RWPE1 (cell line): ENCODE measurements around the gene FRMPD1.

Source experiments
- CTCF ChIA-PET: fragments of 350-600 bp; sonication (Branson Sonifier 250); formaldehyde crosslinking; extraction: SDS; loops from one replicate; lab custom pipeline; 2021; lab: Yijun Ruan, JAX
- POLR2A ChIA-PET: fragments of 400-600 bp; formaldehyde crosslinking; extraction: SDS; loops from one replicate; lab custom pipeline; 2020; ENCODE audit warnings: antibody characterized with exemption; ENCODE audit not compliant: low non-redundant PET; lab: Yijun Ruan, JAX
- DNase-seq: peaks from one replicate; pipeline ENCODE4 v3.0.0; 2012; ENCODE audit warnings: low spot score
- H3K27ac ChIP-seq: fragments of 450-650 bp; 2 replicates; pipeline ENCODE4 v1.5.1; 2017
- TF ChIP-seq, protein P1 (sequence below): fragments of 450-650 bp; conservative IDR thresholded peaks from 2 replicates; pipeline ENCODE4 v1.5.1; 2017; ENCODE audit warnings: low read depth, mild to moderate bottlenecking

The FRMPD1 gene

DNA sequence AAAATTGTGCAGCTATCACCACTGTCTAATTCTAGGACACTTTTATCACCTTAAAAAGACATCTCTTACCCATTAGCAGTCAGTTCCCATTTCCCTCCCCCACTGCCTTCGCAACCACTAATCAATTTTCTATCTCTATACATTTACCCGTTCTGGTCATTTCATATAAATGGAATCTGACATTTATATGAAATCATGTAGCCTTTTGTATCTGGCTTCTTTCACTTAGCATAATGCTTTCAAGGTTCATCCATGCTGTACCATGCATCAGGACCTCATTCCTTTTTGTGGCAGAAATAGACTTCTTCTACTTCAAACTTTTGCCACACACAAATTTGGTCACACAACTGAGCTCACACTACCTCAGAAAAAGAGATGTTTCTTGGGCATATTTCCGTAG lies 32.2 kb downstream of the FRMPD1 start:
- CTCF ChIA-PET = no interaction called here
- TF ChIP-seq, protein P1, sequence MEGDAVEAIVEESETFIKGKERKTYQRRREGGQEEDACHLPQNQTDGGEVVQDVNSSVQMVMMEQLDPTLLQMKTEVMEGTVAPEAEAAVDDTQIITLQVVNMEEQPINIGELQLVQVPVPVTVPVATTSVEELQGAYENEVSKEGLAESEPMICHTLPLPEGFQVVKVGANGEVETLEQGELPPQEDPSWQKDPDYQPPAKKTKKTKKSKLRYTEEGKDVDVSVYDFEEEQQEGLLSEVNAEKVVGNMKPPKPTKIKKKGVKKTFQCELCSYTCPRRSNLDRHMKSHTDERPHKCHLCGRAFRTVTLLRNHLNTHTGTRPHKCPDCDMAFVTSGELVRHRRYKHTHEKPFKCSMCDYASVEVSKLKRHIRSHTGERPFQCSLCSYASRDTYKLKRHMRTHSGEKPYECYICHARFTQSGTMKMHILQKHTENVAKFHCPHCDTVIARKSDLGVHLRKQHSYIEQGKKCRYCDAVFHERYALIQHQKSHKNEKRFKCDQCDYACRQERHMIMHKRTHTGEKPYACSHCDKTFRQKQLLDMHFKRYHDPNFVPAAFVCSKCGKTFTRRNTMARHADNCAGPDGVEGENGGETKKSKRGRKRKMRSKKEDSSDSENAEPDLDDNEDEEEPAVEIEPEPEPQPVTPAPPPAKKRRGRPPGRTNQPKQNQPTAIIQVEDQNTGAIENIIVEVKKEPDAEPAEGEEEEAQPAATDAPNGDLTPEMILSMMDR = no peak
- DNase-seq = no peak
- POLR2A ChIA-PET = no interaction called here
- no peak overlapping the region for H3K27ac ChIP-seq

DNA sequence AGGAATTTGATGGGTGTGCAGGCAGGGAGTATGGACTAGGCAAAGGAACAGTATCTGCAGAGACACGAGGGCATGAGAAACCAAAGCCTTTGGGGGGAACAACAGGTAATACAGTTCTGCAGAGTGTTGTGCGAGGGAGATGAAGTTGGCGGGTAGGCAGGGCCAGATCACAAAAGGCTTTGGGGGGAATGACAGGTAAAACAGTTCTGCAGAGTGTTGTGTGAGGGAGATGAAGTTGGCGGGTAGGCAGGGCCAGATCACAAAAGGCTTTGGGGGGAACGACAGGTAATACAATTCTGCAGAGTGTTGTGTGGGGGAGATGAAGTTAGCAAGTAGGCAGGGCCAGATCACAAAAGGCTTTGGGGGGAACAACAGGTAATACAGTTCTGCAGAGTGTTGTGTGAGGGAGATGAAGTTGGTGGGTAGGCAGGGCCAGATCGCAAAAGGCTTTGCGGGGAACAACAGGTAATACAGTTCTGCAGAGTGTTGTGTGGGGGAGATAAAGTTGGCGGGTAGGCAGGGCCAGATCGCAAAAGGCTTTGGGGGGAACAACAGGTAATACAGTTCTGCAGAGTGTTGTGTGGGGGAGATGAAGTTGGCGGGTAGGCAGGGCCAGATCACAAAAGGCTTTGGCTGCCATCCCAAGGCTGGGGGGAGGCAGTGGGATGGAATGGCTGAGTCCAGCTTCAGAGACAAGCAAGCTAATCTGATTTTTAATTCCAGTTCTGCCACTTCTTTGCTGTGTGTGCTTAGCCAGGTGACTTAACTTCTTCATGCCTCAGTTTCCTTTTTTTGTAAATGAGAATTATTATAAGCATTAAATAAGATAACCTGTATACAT lies 33.0 kb downstream of the FRMPD1 start:
- ChIA-PET POLR2A (no interaction called here), CTCF (no interaction called here)
- no peak for DNase-seq
- TF ChIP-seq, protein P1 = no peak
- no peak overlapping the region for H3K27ac ChIP-seq

DNA sequence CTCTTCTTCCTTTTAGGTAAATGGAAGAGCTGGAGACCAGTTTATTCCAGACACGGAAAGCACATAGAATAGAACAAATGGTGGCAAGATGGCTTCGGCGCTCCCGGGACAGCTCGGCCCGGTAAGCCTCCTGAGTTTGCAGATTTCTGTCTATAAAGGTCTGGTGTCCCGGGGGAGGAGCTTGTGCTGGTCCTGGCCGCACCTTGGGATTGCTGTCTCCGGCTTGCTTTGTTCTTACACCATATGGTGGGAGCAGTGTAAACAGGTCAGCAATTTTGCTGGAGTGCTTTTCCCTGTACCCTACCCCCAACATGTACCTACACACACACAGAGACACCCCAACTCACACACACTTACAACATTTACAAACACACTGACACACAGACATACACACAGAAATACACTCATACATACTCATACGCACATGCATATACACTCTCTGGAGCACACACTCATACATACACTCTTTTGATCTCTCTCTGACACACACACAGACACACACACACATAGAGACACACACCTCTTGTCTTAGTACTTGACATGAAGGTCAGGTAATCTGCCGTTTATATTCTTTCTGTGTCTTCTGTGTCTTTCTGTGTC lies 42.0 kb downstream of the FRMPD1 start:
- no peak overlapping the region for H3K27ac ChIP-seq
- ChIA-PET CTCF (interaction anchor here (0.6 kb wide), 1 partner anchor 961 kb away, joined by 4 read pairs; no protein-coding TSS in a partner anchor), POLR2A (no interaction called here)
- TF ChIP-seq, protein P1 = no peak
- no peak for DNase-seq

DNA sequence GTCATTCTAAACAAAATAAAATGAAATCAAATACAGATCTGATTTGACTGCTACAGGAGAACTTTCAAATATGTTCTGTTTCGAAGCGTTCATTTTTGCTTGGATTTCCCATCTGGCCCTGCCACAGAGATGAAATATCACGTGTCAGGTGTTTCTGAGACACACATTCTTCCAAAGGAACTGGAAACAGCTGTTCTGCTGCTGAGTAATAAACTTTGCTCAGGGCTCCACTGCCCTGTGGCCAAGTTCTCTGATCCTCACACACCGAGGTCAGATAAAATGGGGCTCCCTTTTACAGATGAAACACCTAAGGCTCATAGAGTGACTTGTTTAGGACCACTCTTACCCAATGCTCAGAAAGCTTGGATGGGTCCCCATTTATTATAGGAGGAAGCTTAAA lies 42.5 kb downstream of the FRMPD1 start:
- DNase-seq = no peak

DNA sequence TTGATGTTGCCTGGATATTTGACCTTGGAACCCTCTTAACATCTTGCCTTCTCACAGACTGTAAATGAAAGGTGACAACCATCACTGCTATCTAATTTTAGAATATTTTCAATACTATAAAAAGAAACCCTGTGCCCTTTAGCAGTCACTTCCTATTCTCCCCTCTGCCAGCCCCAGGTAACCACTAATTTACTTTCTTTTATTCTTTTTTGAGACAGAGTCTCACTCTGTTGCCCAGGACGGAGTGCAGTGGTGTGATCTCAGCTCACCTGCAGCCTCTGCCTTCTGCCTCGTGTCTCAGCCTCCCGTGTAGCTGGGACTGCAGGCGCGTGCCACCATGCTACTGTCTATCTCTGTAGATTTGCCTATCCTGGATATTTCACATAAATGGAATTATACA lies 43.6 kb downstream of the FRMPD1 start:
- ChIA-PET POLR2A (no interaction called here), CTCF (no interaction called here)
- TF ChIP-seq, protein P1 = no peak
- H3K27ac ChIP-seq = no peak overlapping the region
- no peak for DNase-seq

More for the DNA sequence above, 42.5 kb downstream of the FRMPD1 start:
- ChIA-PET POLR2A (no interaction called here), CTCF (interaction anchor here (0.6 kb wide), 1 partner anchor 961 kb away, joined by 4 read pairs; no protein-coding TSS in a partner anchor)
- TF ChIP-seq, protein P1 = no peak
- H3K27ac ChIP-seq = no peak overlapping the region

DNA sequence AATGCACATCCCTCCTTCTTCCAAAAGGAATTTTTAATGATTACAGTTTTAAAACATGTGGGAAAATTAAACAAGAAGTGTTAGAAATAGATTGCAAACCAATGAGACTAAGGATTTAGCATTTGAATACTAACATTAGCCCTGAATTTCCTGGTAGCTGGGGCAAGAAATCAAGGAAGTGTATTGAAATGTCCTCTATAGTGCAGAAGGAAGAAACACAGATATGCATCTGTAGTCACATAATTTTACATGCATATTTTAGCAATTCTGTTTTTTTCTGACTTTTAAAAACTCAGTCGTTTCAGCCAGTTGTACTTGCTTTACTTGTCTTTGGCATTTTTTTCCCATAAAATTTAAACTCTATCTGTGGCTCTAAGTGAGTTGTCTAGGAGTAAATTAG lies 45.8 kb downstream of the FRMPD1 start:
- TF ChIP-seq, protein P1 = no peak

More for the DNA sequence above, 45.8 kb downstream of the FRMPD1 start:
- POLR2A ChIA-PET = interaction anchor here (0.6 kb wide), 1 partner anchor 32 kb away, joined by 3 read pairs; no protein-coding TSS in a partner anchor
- H3K27ac ChIP-seq = no peak overlapping the region
- CTCF ChIA-PET = no interaction called here
- DNase-seq = no peak
